Measurements from ENCODE around the gene SPINT1.

DNA sequence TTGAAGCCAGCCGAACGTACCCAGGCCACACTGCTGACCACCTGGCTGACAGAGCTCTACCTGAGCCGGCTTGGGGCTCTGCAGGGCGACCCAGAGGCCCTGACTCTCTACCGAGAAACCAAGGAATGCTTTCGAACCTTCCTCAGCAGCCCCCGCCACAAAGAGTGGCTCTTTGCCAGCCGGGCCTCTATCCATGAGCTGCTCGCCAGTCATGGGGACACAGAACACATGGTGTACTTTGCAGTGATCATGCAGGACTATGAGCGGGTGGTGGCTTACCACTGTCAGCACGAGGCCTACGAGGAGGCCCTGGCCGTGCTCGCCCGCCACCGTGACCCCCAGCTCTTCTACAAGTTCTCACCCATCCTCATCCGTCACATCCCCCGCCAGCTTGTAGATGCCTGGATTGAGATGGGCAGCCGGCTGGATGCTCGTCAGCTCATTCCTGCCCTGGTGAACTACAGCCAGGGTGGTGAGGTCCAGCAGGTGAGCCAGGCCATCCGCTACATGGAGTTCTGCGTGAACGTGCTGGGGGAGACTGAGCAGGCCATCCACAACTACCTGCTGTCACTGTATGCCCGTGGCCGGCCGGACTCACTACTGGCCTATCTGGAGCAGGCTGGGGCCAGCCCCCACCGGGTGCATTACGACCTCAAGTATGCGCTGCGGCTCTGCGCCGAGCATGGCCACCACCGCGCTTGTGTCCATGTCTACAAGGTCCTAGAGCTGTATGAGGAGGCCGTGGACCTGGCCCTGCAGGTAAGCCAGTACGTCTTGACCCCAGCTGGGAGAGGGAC lies 56.6 kb downstream of the SPINT1 start:
- no peak for TF ChIP-seq CTCF (IDR thresholded peaks at IDR 0.05)
- no peak for TF ChIP-seq POLR2A (IDR thresholded peaks at IDR 0.05)
- no peak for TF ChIP-seq EP300 (IDR thresholded peaks at IDR 0.05)

All from stomach (tissue), 4 donors.